ENCODE results near the gene AQP4.

AQP4 gene

DNA sequence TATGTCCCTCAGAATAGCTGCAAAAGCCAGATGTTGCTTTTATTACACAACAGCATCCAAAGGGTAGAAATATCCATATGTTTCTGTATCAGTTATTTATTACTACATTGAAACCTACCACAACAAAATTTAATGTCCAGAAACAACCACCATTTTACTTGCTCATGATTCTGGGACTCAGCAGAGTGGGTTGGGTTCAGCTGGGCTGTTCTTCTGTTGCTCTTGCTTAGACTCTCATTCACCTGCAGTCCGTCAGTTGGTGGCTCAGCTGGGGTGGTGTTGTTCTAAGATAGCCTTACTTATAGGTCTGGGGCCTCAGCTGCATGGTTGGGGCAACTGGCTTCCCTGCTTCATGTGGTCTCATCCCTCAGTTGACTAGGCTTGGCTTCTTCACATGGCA, 21.7 kb downstream of the AQP4 start:
- H3K27me3 ChIP-seq (replicated peaks; ENCODE audit: control insufficient read depth, insufficient read depth, low read length, poor library complexity, severe bottlenecking): no peaks in the 10 kb centered on the region
- H3K4me1 ChIP-seq (ENCODE audit: control insufficient read depth, insufficient read depth, low read length, poor library complexity, severe bottlenecking): no peaks in the 10 kb centered on the region
- no peaks in the 10 kb centered on the region for H3K9me3 ChIP-seq (ENCODE audit: control insufficient read depth, low read length)
- H3K4me3 ChIP-seq (ENCODE audit: insufficient read depth, low read depth, low read length, poor library complexity, severe bottlenecking): no peak overlapping the region
- no peaks in the 10 kb centered on the region for H3K36me3 ChIP-seq (ENCODE audit: control insufficient read depth, insufficient read depth, low read length)
- DNase-seq: no peak
- no peak overlapping the region for H3K27ac ChIP-seq (ENCODE audit: insufficient read depth, low read length, poor library complexity, severe bottlenecking)

DNA sequence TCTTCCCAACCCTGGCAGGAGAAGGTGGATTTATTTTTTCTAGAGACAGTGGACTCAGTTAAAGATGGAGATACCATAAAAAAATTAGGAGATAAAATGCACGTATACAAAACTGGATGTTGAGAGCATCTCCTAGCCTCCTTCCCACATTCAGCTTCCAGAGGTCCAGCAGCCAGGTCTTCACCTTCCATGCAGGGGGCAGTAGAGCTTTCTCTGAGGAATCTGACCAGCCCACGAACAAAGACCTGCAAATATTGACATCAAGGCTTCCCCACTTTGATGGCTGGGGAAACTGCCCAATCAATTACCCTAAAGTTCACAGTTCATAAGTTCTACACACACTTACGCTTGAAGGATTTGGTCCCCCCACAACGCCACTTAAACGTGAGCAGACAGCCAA, 24.5 kb downstream of the AQP4 start:
- H3K27ac ChIP-seq (ENCODE audit: insufficient read depth, low read length, poor library complexity, severe bottlenecking): no peak overlapping the region
- no peak for DNase-seq
- H3K9me3 ChIP-seq (ENCODE audit: control insufficient read depth, low read length): no peaks in the 10 kb centered on the region
- H3K4me1 ChIP-seq (ENCODE audit: control insufficient read depth, insufficient read depth, low read length, poor library complexity, severe bottlenecking): no peaks in the 10 kb centered on the region
- H3K36me3 ChIP-seq (ENCODE audit: control insufficient read depth, insufficient read depth, low read length): no peaks in the 10 kb centered on the region
- H3K27me3 ChIP-seq (replicated peaks; ENCODE audit: control insufficient read depth, insufficient read depth, low read length, poor library complexity, severe bottlenecking): no peaks in the 10 kb centered on the region
- H3K4me3 ChIP-seq (ENCODE audit: insufficient read depth, low read depth, low read length, poor library complexity, severe bottlenecking): no peak overlapping the region

DNA sequence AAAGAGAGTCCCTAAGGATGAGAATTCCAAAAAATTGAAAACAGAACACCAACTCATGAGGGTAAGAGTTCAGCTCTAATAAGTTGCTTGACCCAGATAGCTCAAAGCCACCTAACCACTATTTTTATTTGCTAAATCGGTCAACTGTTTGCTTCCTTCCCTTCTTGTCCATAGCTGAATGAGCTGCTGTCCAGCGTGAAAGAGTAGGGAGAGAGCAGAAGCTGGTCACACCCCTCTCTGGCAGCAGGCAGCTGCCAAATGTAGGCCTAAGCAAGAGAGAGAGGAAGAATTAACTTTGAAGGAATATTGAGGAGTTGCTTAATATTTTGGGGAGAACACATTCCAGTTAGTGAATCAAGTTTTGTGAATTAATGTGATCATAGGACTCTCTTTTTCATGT, 25.9 kb downstream of the AQP4 start:
- no peaks in the 10 kb centered on the region for H3K9me3 ChIP-seq (ENCODE audit: control insufficient read depth, low read length)
- no peak overlapping the region for H3K27ac ChIP-seq (ENCODE audit: insufficient read depth, low read length, poor library complexity, severe bottlenecking)
- DNase-seq: no peak
- no peak overlapping the region for H3K4me3 ChIP-seq (ENCODE audit: insufficient read depth, low read depth, low read length, poor library complexity, severe bottlenecking)
- H3K4me1 ChIP-seq (ENCODE audit: control insufficient read depth, insufficient read depth, low read length, poor library complexity, severe bottlenecking): no peaks in the 10 kb centered on the region
- no peaks in the 10 kb centered on the region for H3K27me3 ChIP-seq (replicated peaks; ENCODE audit: control insufficient read depth, insufficient read depth, low read length, poor library complexity, severe bottlenecking)
- H3K36me3 ChIP-seq (ENCODE audit: control insufficient read depth, insufficient read depth, low read length): no peaks in the 10 kb centered on the region

DNA sequence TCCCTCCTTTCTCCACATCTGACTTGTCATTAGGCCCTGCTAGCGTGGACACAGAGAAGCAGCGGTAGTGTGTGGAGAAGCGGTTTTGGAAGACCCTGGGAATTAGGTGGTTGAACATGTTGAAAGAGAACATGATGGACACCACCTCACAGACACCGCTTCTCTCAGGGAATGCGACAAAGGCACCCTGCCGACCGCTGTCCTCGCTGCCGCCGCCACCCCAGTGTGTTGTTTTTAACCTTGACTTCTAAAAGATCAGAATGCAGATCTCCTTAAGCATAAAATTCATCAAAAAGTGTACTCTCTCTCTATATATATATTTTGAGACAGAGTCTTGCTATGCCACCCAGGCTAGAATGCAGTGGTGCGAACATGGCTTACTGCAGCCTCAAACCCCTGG, 33.2 kb downstream of the AQP4 start:
- Histone ChIP-seq H3K4me3 (ENCODE audit: insufficient read depth, low read depth, low read length, poor library complexity, severe bottlenecking) (no peak overlapping the region), H3K27ac (ENCODE audit: insufficient read depth, low read length, poor library complexity, severe bottlenecking) (no peak overlapping the region), H3K4me1 (ENCODE audit: control insufficient read depth, insufficient read depth, low read length, poor library complexity, severe bottlenecking) (no peaks in the 10 kb centered on the region), H3K9me3 (ENCODE audit: control insufficient read depth, low read length) (no peaks in the 10 kb centered on the region), H3K27me3 (replicated peaks; ENCODE audit: control insufficient read depth, insufficient read depth, low read length, poor library complexity, severe bottlenecking) (no peaks in the 10 kb centered on the region), H3K36me3 (ENCODE audit: control insufficient read depth, insufficient read depth, low read length) (no peaks in the 10 kb centered on the region)
- no peak for DNase-seq

DNA sequence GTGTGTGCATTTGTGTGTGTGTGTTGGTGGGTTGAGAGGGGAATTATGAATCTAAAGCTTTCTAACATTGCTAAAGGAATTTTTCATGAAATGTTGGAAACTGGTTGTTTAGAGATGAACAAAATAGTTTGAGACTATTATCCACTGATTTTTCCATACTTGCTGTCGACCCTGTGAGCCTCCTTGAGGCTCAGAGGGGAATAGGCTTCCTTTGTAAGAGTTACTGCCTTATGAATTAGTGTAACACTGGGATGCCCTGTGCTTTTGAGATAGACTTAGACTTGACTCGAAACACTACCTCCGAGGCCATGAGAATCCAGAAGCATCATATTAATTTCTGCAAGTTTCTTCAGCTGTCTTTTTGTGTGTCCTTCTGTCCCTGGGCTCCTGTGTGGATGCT, 37.9 kb downstream of the AQP4 start:
- no peak for DNase-seq
- no peaks in the 10 kb centered on the region for H3K27me3 ChIP-seq (replicated peaks; ENCODE audit: control insufficient read depth, insufficient read depth, low read length, poor library complexity, severe bottlenecking)
- no peak overlapping the region for H3K4me3 ChIP-seq (ENCODE audit: insufficient read depth, low read depth, low read length, poor library complexity, severe bottlenecking)
- H3K4me1 ChIP-seq (ENCODE audit: control insufficient read depth, insufficient read depth, low read length, poor library complexity, severe bottlenecking): no peaks in the 10 kb centered on the region
- no peaks in the 10 kb centered on the region for H3K9me3 ChIP-seq (ENCODE audit: control insufficient read depth, low read length)
- H3K36me3 ChIP-seq (ENCODE audit: control insufficient read depth, insufficient read depth, low read length): no peaks in the 10 kb centered on the region
- no peak overlapping the region for H3K27ac ChIP-seq (ENCODE audit: insufficient read depth, low read length, poor library complexity, severe bottlenecking)

DNA sequence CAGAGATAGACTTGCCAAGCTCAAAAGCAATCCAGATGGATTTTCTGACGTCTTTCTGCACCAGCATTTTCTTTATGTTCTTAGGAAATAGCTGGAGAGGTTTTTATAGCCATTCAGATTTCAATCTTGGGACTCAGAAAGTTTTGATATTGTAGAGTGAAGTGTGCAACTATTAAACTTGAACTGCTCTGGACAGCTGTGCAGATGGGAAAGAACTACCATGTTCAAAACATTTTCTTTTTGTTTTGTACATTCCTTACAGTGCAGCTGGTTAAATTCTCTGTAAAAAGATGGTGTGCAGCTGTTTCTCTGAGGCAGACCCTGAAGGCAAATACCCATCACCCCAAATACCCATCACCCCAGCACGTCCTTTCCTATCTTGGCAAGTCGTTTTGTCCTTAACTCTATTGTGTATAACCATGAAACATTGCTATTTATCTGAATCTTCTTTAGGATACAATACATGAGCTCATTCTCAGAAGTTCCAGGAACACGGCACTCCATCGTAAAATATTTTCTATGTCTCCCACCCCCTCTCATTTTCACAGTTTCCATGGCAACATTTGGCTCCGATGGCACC, 38.8 kb downstream of the AQP4 start:
- Histone ChIP-seq H3K27ac (ENCODE audit: insufficient read depth, low read length, poor library complexity, severe bottlenecking) (no peak overlapping the region), H3K4me1 (ENCODE audit: control insufficient read depth, insufficient read depth, low read length, poor library complexity, severe bottlenecking) (no peaks in the 10 kb centered on the region), H3K4me3 (ENCODE audit: insufficient read depth, low read depth, low read length, poor library complexity, severe bottlenecking) (no peak overlapping the region), H3K36me3 (ENCODE audit: control insufficient read depth, insufficient read depth, low read length) (no peaks in the 10 kb centered on the region), H3K9me3 (ENCODE audit: control insufficient read depth, low read length) (no peaks in the 10 kb centered on the region), H3K27me3 (replicated peaks; ENCODE audit: control insufficient read depth, insufficient read depth, low read length, poor library complexity, severe bottlenecking) (no peaks in the 10 kb centered on the region)
- no peak for DNase-seq

DNA sequence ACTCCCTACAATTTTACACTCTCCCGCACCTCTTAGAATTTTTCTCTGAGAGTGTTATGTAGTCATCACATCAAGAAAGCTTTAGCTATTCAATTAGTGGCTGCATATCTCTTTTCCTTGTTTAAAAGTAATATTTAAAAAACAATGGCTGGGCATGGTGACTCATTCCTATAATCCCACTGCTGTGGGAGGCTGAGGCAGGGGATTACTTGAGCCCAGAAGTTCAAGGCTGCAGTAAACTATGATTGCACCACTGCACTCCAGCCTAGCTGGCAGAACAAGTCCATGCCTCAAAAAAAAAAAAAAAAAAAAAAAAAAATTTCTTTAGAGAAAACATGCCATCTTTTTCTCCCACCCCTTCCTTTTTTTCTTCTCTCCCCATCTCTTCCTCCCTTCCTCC, 44.3 kb downstream of the AQP4 start:
- no peak overlapping the region for H3K27ac ChIP-seq (ENCODE audit: insufficient read depth, low read length, poor library complexity, severe bottlenecking)
- no peak overlapping the region for H3K4me3 ChIP-seq (ENCODE audit: insufficient read depth, low read depth, low read length, poor library complexity, severe bottlenecking)
- no peaks in the 10 kb centered on the region for H3K36me3 ChIP-seq (ENCODE audit: control insufficient read depth, insufficient read depth, low read length)
- H3K4me1 ChIP-seq (ENCODE audit: control insufficient read depth, insufficient read depth, low read length, poor library complexity, severe bottlenecking): no peaks in the 10 kb centered on the region
- no peak for DNase-seq
- H3K9me3 ChIP-seq (ENCODE audit: control insufficient read depth, low read length): no peaks in the 10 kb centered on the region
- H3K27me3 ChIP-seq (replicated peaks; ENCODE audit: control insufficient read depth, insufficient read depth, low read length, poor library complexity, severe bottlenecking): no peaks in the 10 kb centered on the region

DNA sequence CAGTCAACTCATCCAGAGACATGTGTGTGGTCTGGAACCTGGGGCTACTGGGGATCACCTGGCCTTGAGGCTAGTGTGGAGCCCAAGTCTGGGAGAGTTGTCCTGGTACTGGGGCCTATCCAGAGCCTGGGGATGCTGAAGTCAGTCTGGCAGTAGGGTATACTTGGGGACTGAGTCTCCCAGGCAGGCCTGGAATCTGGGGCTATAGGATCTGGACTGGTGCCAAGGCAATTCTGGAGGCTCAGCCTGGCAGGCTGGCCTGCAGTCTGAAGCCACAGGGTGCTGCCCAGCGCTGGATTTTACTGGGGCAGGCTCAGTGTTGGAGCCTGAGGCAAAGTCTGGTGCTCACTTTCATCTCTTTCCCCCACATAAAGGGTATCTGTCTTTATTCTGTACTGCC, 46.5 kb downstream of the AQP4 start:
- Histone ChIP-seq H3K4me3 (ENCODE audit: insufficient read depth, low read depth, low read length, poor library complexity, severe bottlenecking) (no peak overlapping the region), H3K27ac (ENCODE audit: insufficient read depth, low read length, poor library complexity, severe bottlenecking) (no peak overlapping the region), H3K9me3 (ENCODE audit: control insufficient read depth, low read length) (no peaks in the 10 kb centered on the region), H3K36me3 (ENCODE audit: control insufficient read depth, insufficient read depth, low read length) (no peaks in the 10 kb centered on the region), H3K27me3 (replicated peaks; ENCODE audit: control insufficient read depth, insufficient read depth, low read length, poor library complexity, severe bottlenecking) (no peaks in the 10 kb centered on the region), H3K4me1 (ENCODE audit: control insufficient read depth, insufficient read depth, low read length, poor library complexity, severe bottlenecking) (no peaks in the 10 kb centered on the region)
- DNase-seq: no peak

DNA sequence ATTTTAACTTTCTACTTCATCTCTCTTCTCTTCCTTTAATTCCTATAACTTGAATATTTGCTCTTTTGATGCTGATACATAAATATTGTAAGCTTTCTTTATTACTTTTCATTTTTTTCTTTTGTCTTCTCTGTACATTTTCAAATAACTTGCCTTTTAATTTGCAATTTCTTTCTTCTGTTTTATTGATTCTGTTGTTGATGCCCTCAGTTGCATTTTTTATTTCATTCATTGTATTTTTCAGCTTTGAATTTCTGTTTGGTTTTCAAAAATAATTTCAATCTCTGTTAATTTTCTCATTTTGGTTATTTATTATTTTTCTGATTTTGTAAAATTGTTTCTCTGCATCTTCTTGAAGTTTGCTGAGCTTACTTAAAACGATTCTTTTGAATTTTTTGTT, 47.0 kb downstream of the AQP4 start:
- Histone ChIP-seq H3K27me3 (replicated peaks; ENCODE audit: control insufficient read depth, insufficient read depth, low read length, poor library complexity, severe bottlenecking) (no peaks in the 10 kb centered on the region), H3K27ac (ENCODE audit: insufficient read depth, low read length, poor library complexity, severe bottlenecking) (no peak overlapping the region), H3K9me3 (ENCODE audit: control insufficient read depth, low read length) (no peaks in the 10 kb centered on the region), H3K36me3 (ENCODE audit: control insufficient read depth, insufficient read depth, low read length) (no peaks in the 10 kb centered on the region), H3K4me3 (ENCODE audit: insufficient read depth, low read depth, low read length, poor library complexity, severe bottlenecking) (no peak overlapping the region), H3K4me1 (ENCODE audit: control insufficient read depth, insufficient read depth, low read length, poor library complexity, severe bottlenecking) (no peaks in the 10 kb centered on the region)
- DNase-seq: no peak

DNA sequence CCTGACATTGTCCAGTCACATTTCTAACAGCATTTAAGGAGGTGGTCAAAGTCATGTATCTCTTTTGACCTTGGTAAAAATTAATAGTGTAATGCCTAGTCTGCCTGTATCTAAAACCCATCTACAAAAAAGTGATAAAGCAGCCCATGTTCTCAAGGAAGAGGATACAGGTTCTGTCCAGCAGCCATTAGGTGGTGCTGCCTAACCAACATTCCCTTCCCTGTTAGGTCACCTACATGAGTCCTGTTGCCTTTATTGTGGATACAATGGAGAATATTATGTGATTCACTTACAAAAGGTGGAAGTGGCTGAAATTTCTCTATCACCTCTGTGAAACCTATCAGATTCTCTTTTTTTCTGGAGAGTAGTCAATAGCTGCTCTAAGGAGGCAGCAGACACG, 52.5 kb downstream of the AQP4 start:
- Histone ChIP-seq H3K36me3 (ENCODE audit: control insufficient read depth, insufficient read depth, low read length) (no peaks in the 10 kb centered on the region), H3K9me3 (ENCODE audit: control insufficient read depth, low read length) (no peaks in the 10 kb centered on the region), H3K27ac (ENCODE audit: insufficient read depth, low read length, poor library complexity, severe bottlenecking) (no peak overlapping the region), H3K4me1 (ENCODE audit: control insufficient read depth, insufficient read depth, low read length, poor library complexity, severe bottlenecking) (no peaks in the 10 kb centered on the region), H3K4me3 (ENCODE audit: insufficient read depth, low read depth, low read length, poor library complexity, severe bottlenecking) (no peak overlapping the region), H3K27me3 (replicated peaks; ENCODE audit: control insufficient read depth, insufficient read depth, low read length, poor library complexity, severe bottlenecking) (no peaks in the 10 kb centered on the region)
- no peak for DNase-seq

DNA sequence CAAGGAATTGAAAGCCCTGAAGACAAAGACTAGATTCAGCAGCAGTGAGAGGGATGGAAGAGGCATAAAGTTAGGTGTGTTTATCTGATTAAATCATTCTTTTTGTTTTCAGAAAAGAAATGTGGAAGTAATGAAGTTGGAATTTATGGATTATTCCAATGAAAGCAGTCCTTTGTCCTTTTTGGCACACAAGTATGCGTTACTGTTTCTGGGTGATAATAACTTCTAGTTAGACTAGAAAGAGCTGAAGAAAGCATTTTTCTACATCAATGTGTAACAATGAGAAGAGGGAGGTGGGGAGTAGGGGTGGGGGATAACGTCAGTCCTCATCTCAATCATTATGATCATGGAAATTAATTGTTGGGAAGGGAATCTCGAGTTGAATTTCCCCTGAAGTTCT, 53.0 kb downstream of the AQP4 start:
- Histone ChIP-seq H3K36me3 (ENCODE audit: control insufficient read depth, insufficient read depth, low read length) (no peaks in the 10 kb centered on the region), H3K4me3 (ENCODE audit: insufficient read depth, low read depth, low read length, poor library complexity, severe bottlenecking) (no peak overlapping the region), H3K4me1 (ENCODE audit: control insufficient read depth, insufficient read depth, low read length, poor library complexity, severe bottlenecking) (no peaks in the 10 kb centered on the region), H3K27ac (ENCODE audit: insufficient read depth, low read length, poor library complexity, severe bottlenecking) (no peak overlapping the region), H3K9me3 (ENCODE audit: control insufficient read depth, low read length) (no peaks in the 10 kb centered on the region), H3K27me3 (replicated peaks; ENCODE audit: control insufficient read depth, insufficient read depth, low read length, poor library complexity, severe bottlenecking) (no peaks in the 10 kb centered on the region)
- no peak for DNase-seq

All from effector memory CD4-positive, alpha-beta T cell (primary cell).